Measurements from ENCODE around the gene LCAT.

GRCh38 chr16:67963662-67964321, 19.9 kb upstream of the LCAT start:
- no peak for TF ChIP-seq POLR2A (IDR thresholded peaks at IDR 0.05)
- TF ChIP-seq EP300 (IDR thresholded peaks at IDR 0.05), result no peak
- TF ChIP-seq CTCF (IDR thresholded peaks at IDR 0.05), result no peak
- TF ChIP-seq POLR2AphosphoS5 (IDR thresholded peaks at IDR 0.05), result peak in 1 of 2 donors; percentile 15
